PC-9 (cell line): ENCODE data around the gene MAGI1. TPM values are rescaled to one million over a fixed set of nuclear protein-coding genes. Genes with fewer than 3 reads are reported as not detected.

Source experiments
- BruUV-seq: library from RNA; stranded (reverse); fragments of 400-500 nt; replicated peaks from 2 replicates; lab custom pipeline; 2021; lab: Mats Ljungman, UMichigan
- CTCF ChIA-PET: fragments of 300-600 bp; sonication (Branson Sonifier 250); formaldehyde crosslinking; loops from one replicate; lab custom pipeline; 2022; ENCODE audit warnings: antibody characterized with exemption; lab: Charles Lee
- POLR2A ChIA-PET: fragments of 300-600 bp; sonication (Branson Sonifier 250); formaldehyde crosslinking; loops from one replicate; lab custom pipeline; 2022; ENCODE audit warnings: antibody characterized with exemption; ENCODE audit not compliant: unreplicated experiment; lab: Charles Lee
- DNase-seq, 2 experiments: peaks; one replicate each; pipeline versions ENCODE4 v3.0.0 to v3.0.0-alpha.2; 2015 to 2022; ENCODE audit warnings: mixed read lengths in 1 of 2
- H2AFZ ChIP-seq: fragments of 200-600 bp; sonication (generic); 2 replicates; pipeline ENCODE4 v1.8.1; 2017; ENCODE audit warnings: antibody characterized with exemption
- H3F3A ChIP-seq: fragments of 200-600 bp; sonication (generic); 2 replicates; pipeline ENCODE4 v1.8.1; 2017; ENCODE audit warnings: antibody characterized with exemption, mild to moderate bottlenecking, low read depth; ENCODE audit not compliant: insufficient read depth
- H3K27ac ChIP-seq: fragments of 200-600 bp; sonication (generic); 2 replicates; pipeline ENCODE4 v1.6.1; 2016; ENCODE audit warnings: mixed run types
- H3K27me3 ChIP-seq: fragments of 200-600 bp; sonication (generic); 2 replicates; pipeline ENCODE4 v1.6.1; 2016; ENCODE audit warnings: low read depth, mixed run types; ENCODE audit not compliant: insufficient read depth
- H3K36me3 ChIP-seq: fragments of 200-600 bp; sonication (generic); 2 replicates; pipeline ENCODE4 v1.6.1; 2016; ENCODE audit warnings: low read depth, mixed run types
- H3K4me1 ChIP-seq: fragments of 200-600 bp; sonication (generic); replicated peaks from 2 replicates; pipeline ENCODE4 v1.6.1; 2016; ENCODE audit warnings: mixed run types; ENCODE audit not compliant: insufficient read depth
- H3K4me2 ChIP-seq: fragments of 200-600 bp; sonication (generic); 2 replicates; pipeline ENCODE4 v1.6.1; 2017; ENCODE audit warnings: mixed run types
- H3K4me3 ChIP-seq: fragments of 200-600 bp; sonication (generic); 2 replicates; pipeline ENCODE4 v1.6.1; 2016; ENCODE audit warnings: mixed run types
- H3K79me2 ChIP-seq: fragments of 200-600 bp; sonication (generic); 2 replicates; pipeline ENCODE4 v1.6.1; 2017; ENCODE audit warnings: low read depth, mixed run types
- H3K9me2 ChIP-seq: fragments of 200-600 bp; sonication (generic); 2 replicates; pipeline ENCODE4 v1.8.1; 2017; ENCODE audit warnings: mild to moderate bottlenecking; ENCODE audit not compliant: insufficient read depth
- H3K9me3 ChIP-seq: fragments of 200-600 bp; sonication (generic); 2 replicates; pipeline ENCODE4 v1.8.1; 2016; ENCODE audit warnings: low read depth; ENCODE audit not compliant: insufficient read depth
- H4K20me1 ChIP-seq: fragments of 200-600 bp; sonication (generic); 2 replicates; pipeline ENCODE4 v1.8.1; 2017; ENCODE audit not compliant: insufficient read depth
- EZH2 ChIP-seq: fragments of 200-600 bp; sonication (generic); IDR thresholded peaks from 2 replicates; pipeline ENCODE4 v1.8.0; 2017; ENCODE audit warnings: antibody characterized with exemption, low read depth
- intact Hi-C: fragments of 100-400 bp; cut with micrococcal nuclease; formaldehyde crosslinking; loops from one replicate; pipeline ENCODE4 v1.10.0; 2022; ENCODE audit not compliant: unreplicated experiment
- total RNA-seq: library from RNA; stranded (reverse); gene quantifications from 2 replicates; pipeline ENCODE4 v1.2.3, GENCODE V29; 2021
- TF ChIP-seq, protein P1 (sequence below): fragments of 200-600 bp; sonication (generic); conservative IDR thresholded peaks from 2 replicates; pipeline ENCODE4 v1.6.1; 2017; ENCODE audit warnings: mixed run types, antibody characterized with exemption, mild to moderate bottlenecking, moderate library complexity

The MAGI1 gene
- total RNA-seq, 1 experiment from 2014 or later, result 23.3 TPM

DNA sequence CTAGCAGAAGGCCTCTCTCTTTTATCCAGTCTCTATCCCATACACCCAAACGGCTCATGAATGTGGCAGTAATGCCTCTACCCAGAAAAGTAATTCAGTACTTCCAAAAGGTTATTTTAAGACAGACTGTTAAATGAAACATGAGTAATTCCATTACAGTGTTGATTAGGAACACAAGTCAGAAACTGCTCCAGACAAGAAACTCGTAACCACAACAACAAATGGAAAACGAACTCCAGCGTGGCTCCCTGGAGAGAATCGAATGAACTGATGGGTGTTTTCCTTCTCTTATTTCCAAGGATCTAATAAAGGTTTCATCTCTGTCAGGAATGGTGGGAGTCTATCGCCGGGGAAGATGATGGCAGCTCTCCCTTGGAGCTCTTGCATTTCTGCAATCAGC lies 228.4 kb downstream of the MAGI1 start:
- Histone ChIP-seq H4K20me1 (no peaks in the 10 kb centered on the region), H3F3A (no peaks in the 10 kb centered on the region), H3K27me3 (no peaks in the 10 kb centered on the region), H2AFZ (no peak overlapping the region), H3K4me3 (no peak overlapping the region), H3K9me2 (no peaks in the 10 kb centered on the region), H3K4me1 (peaks cover 8% of the 10 kb centered on the region), H3K4me2 (no peak overlapping the region), H3K9me3 (no peaks in the 10 kb centered on the region), H3K36me3 (no peaks in the 10 kb centered on the region), H3K79me2 (no peaks in the 10 kb centered on the region), H3K27ac (no peak overlapping the region)
- no peak for TF ChIP-seq EZH2
- TF ChIP-seq, protein P1, sequence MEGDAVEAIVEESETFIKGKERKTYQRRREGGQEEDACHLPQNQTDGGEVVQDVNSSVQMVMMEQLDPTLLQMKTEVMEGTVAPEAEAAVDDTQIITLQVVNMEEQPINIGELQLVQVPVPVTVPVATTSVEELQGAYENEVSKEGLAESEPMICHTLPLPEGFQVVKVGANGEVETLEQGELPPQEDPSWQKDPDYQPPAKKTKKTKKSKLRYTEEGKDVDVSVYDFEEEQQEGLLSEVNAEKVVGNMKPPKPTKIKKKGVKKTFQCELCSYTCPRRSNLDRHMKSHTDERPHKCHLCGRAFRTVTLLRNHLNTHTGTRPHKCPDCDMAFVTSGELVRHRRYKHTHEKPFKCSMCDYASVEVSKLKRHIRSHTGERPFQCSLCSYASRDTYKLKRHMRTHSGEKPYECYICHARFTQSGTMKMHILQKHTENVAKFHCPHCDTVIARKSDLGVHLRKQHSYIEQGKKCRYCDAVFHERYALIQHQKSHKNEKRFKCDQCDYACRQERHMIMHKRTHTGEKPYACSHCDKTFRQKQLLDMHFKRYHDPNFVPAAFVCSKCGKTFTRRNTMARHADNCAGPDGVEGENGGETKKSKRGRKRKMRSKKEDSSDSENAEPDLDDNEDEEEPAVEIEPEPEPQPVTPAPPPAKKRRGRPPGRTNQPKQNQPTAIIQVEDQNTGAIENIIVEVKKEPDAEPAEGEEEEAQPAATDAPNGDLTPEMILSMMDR, result no peak
- intact Hi-C loops, result no loop called here
- no peak for DNase-seq
- ChIA-PET POLR2A (no interaction called here), CTCF (no interaction called here)
- no TSS peak for BruUV-seq

DNA sequence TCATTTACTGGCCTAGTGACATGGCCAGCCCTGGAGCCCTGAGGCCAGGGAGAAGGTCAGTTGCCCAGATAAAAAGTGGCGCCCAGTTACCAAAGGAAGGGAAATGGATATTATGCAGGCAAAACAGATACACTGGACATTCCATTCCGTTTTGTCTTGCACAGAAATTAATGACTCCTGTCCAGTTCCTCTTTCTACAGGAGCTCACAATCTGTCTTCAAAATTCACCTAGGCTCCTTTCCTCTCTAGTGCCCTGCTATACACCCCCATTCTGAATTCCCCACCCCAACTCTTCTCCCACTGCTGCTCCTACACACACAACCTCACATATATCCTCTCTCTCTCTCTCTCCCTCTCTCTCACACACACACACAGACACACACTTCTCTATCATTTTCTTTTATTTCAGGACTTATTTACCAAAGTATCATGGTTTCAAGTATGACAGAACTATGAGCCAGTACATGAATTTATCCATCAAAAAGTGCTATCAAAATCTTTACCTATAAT lies 229.0 kb downstream of the MAGI1 start:
- no TSS peak for BruUV-seq
- Histone ChIP-seq H2AFZ (no peak overlapping the region), H3K9me2 (no peaks in the 10 kb centered on the region), H3K4me1 (peaks cover 8% of the 10 kb centered on the region), H3K27ac (no peak overlapping the region), H3K4me3 (no peak overlapping the region), H3K4me2 (no peak overlapping the region), H4K20me1 (no peaks in the 10 kb centered on the region), H3K79me2 (0 out of 2 replicates have a peak, but pooled peaks cover 2% of the 10 kb centered on the region), H3K36me3 (no peaks in the 10 kb centered on the region), H3K27me3 (no peaks in the 10 kb centered on the region), H3F3A (no peaks in the 10 kb centered on the region), H3K9me3 (no peaks in the 10 kb centered on the region)
- TF ChIP-seq, protein P1, result no peak
- TF ChIP-seq EZH2, result no peak
- no peak for DNase-seq
- CTCF ChIA-PET, result no interaction called here
- intact Hi-C loops, result no loop called here
- POLR2A ChIA-PET, result no interaction called here

DNA sequence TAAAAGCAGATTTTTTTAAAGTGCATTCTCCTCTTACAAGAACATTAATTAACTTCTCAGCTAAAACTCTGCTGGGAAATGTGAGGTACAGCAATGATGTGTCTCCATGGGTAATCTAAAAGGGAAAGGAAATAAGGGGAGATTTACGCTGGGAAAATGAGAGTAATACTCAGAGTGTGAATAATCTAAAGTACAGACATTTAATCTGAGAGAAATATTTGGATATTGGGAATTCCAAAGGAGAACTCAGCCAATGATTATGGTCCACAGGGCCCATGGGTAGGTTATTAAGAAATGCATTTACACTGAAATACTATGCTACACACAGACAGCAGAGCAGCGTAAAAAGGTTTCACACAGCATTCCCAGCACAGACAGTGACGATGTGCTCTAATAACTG lies 229.9 kb downstream of the MAGI1 start:
- POLR2A ChIA-PET, result no interaction called here
- intact Hi-C loops, result no loop called here

More for the DNA sequence above, 229.9 kb downstream of the MAGI1 start:
- Histone ChIP-seq H3K9me2 (no peaks in the 10 kb centered on the region), H3K4me3 (no peak overlapping the region), H3K9me3 (no peaks in the 10 kb centered on the region), H3K4me1 (peaks cover 8% of the 10 kb centered on the region), H3K79me2 (0 out of 2 replicates have a peak, but pooled peaks cover 4% of the 10 kb centered on the region), H3F3A (no peaks in the 10 kb centered on the region), H3K27me3 (no peaks in the 10 kb centered on the region), H2AFZ (no peak overlapping the region), H3K4me2 (peak overlapping the region; percentile 26; the same call in 1 of the 2 replicates), H4K20me1 (no peaks in the 10 kb centered on the region), H3K36me3 (no peaks in the 10 kb centered on the region), H3K27ac (no peak overlapping the region)
- CTCF ChIA-PET, result no interaction called here
- BruUV-seq, result no TSS peak
- TF ChIP-seq EZH2, result no peak
- TF ChIP-seq, protein P1, result no peak
- no peak for DNase-seq
